Astrocyte (in vitro differentiated cells and primary cell): ENCODE data around the gene ZNF740.

ENCODE experiments used
- EZH2 ChIP-seq: IDR thresholded peaks from 2 replicates; pipeline ENCODE4 v1.6.1; 2012; ENCODE audit warnings: mild to moderate bottlenecking, low read length, inconsistent platforms; ENCODE audit not compliant: insufficient read depth
- TF ChIP-seq, protein P1 (sequence below): IDR thresholded peaks from 2 replicates; pipeline ENCODE4 v1.5.1; 2011; ENCODE audit warnings: low read depth, mild to moderate bottlenecking, inconsistent platforms, low read length, moderate library complexity; ENCODE audit not compliant: insufficient read depth

DNA sequence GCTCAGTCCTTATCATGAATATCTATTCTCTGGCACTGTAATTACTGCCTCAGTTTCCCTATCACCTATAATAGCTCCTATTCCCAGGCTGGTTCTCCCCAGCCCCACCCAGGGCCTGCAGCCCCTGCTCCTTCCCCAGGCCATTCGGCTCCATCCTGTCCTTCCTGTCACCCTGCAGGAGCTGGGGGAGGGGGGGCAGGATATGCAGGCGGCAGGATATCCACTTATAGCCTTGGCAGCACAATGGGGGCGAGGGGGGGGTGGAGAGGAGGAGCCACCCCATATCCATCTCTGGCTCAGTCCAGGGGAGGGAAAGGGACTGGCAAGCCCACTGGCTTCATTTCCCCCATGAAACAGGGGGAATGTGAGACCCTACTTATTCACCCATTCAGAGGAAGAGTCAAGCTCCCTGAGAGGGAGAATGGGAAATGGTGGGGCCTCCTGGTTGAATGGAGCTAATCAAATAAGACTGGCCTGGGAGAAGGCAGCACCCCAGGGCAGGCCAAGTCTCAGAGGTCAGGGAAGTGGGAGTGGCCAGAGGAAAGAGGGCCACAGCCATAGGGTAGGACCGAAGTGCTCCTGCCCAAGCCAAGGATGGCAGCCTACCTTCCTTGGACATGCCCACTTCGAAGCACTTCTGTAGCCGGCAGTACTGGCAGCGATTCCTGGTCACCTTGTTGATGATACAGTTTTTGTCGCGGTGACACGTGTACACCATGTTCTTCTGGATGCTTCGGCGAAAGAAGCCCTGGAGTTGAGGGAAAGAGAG is 34.3 kb downstream of the ZNF740 start:
- TF ChIP-seq, protein P1, sequence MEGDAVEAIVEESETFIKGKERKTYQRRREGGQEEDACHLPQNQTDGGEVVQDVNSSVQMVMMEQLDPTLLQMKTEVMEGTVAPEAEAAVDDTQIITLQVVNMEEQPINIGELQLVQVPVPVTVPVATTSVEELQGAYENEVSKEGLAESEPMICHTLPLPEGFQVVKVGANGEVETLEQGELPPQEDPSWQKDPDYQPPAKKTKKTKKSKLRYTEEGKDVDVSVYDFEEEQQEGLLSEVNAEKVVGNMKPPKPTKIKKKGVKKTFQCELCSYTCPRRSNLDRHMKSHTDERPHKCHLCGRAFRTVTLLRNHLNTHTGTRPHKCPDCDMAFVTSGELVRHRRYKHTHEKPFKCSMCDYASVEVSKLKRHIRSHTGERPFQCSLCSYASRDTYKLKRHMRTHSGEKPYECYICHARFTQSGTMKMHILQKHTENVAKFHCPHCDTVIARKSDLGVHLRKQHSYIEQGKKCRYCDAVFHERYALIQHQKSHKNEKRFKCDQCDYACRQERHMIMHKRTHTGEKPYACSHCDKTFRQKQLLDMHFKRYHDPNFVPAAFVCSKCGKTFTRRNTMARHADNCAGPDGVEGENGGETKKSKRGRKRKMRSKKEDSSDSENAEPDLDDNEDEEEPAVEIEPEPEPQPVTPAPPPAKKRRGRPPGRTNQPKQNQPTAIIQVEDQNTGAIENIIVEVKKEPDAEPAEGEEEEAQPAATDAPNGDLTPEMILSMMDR: no peak
- no peak for TF ChIP-seq EZH2
